Kidney capillary endothelial cell (primary cell): ENCODE results near the gene PALLD.
"Not testable (repeated sequence)": the region's sequence is repeated elsewhere in the genome, so short reads cannot be mapped to it uniquely, and the experiment has no call there.

Experiments
- DNase-seq: peaks from one replicate; pipeline ENCODE4 v3.0.0-alpha.2; 2018; ENCODE audit warnings: low spot score

Gene PALLD

GRCh38 chr4:168708108-168708507, 211.3 kb downstream of the PALLD start:
- DNase-seq = no peak

- no peak for DNase-seq
These were observed 213.6 kb downstream of the PALLD start for GRCh38 chr4:168710353-168710946.

- no peak for DNase-seq
These were observed 214.6 kb downstream of the PALLD start for GRCh38 chr4:168711197-168712140.

GRCh38 chr4:168712316-168712890, 215.6 kb downstream of the PALLD start:
- no peak for DNase-seq

- DNase-seq = no peak
These were observed 216.4 kb downstream of the PALLD start for GRCh38 chr4:168713253-168713652.

- DNase-seq = no peak
These were observed 219.0 kb downstream of the PALLD start for GRCh38 chr4:168715896-168716295.

- no peak for DNase-seq
These were observed 219.7 kb downstream of the PALLD start for GRCh38 chr4:168716406-168717129.

- no peak for DNase-seq
These were observed 221.0 kb downstream of the PALLD start for GRCh38 chr4:168717847-168718246.

GRCh38 chr4:168719725-168720124, 222.9 kb downstream of the PALLD start:
- DNase-seq = no peak

- no peak for DNase-seq
These were observed 223.6 kb downstream of the PALLD start for GRCh38 chr4:168720396-168720900.

- no peak for DNase-seq
These were observed 225.5 kb downstream of the PALLD start for GRCh38 chr4:168722391-168722790.

GRCh38 chr4:168723020-168723419, 226.2 kb downstream of the PALLD start:
- no peak for DNase-seq

GRCh38 chr4:168723569-168723968, 226.7 kb downstream of the PALLD start:
- DNase-seq = no peak

- no peak for DNase-seq
These were observed 227.4 kb downstream of the PALLD start for GRCh38 chr4:168724243-168724642.

GRCh38 chr4:168724686-168725411, 228.0 kb downstream of the PALLD start:
- no peak for DNase-seq

- DNase-seq = no peak
These were observed 229.1 kb downstream of the PALLD start for GRCh38 chr4:168725930-168726329.

- DNase-seq = not testable (repeated sequence)
These were observed 230.3 kb downstream of the PALLD start for GRCh38 chr4:168727181-168727580.

GRCh38 chr4:168731006-168731636, 234.3 kb downstream of the PALLD start:
- no peak for DNase-seq

- DNase-seq = no peak
These were observed 235.0 kb downstream of the PALLD start for GRCh38 chr4:168731706-168732414.

GRCh38 chr4:168732714-168733113, 235.9 kb downstream of the PALLD start:
- DNase-seq = no peak
